Prostate gland (tissue), 2 donors: ENCODE measurements around the gene FERMT1.

ENCODE experiments used
- CTCF ChIP-seq, 4 experiments: fragments of 200-600 bp in 2 of 4; fragments of 450-650 bp in 2 of 4; sonication (generic) in 2 of 4; IDR thresholded peaks; 1 replicate in 3 of 4; 2 replicates in 1 of 4; pipeline ENCODE4 v1.5.1; 2016 to 2019; ENCODE audit warnings: antibody characterized with exemption in 4 of 4, mild to moderate bottlenecking in 2 of 4, moderate library complexity in 2 of 4
- POLR2A ChIP-seq: fragments of 450-650 bp; IDR thresholded peaks from one replicate; pipeline ENCODE4 v1.6.1; 2016; ENCODE audit warnings: antibody characterized with exemption, mild to moderate bottlenecking

GRCh38 chr20:6039766-6040165 lies 83.1 kb downstream of the FERMT1 start:
- TF ChIP-seq CTCF (IDR thresholded peaks at IDR 0.05) (no peak), POLR2A (no peak)
